CD4-positive, alpha-beta T cell (primary cell): ENCODE data around the gene KRT76. TPM values are rescaled to one million over a fixed set of nuclear protein-coding genes. Genes with fewer than 3 reads are reported as not detected.

Experiments
- ATAC-seq: fragments of 200-7000 bp; cut with Tn5 transposase; one replicate; pipeline ENCODE4 v1.10.0; 2022; ENCODE audit warnings: mild to moderate bottlenecking; ENCODE audit not compliant: poor library complexity
- CTCF ChIA-PET: fragments of 350-600 bp; sonication (Branson Sonifier 250); formaldehyde crosslinking; loops from one replicate; lab custom pipeline; 2021; ENCODE audit warnings: antibody characterized with exemption, inconsistent platforms; lab: Charles Lee
- POLR2A ChIA-PET: fragments of 350-600 bp; sonication (Branson Sonifier 250); formaldehyde crosslinking; loops from one replicate; lab custom pipeline; 2021; ENCODE audit warnings: antibody characterized with exemption, inconsistent platforms; lab: Charles Lee
- DNase-seq, 14 experiments: peaks; one replicate each; pipeline ENCODE4 v3.0.0-alpha.2; 2013 to 2020; ENCODE audit warnings: mixed read lengths in 2 of 14
- H3K27ac ChIP-seq, 2 donors: one replicate each; pipeline versions ENCODE4 v1.5.1 to v1.7.0; 2013; ENCODE audit warnings: low read length in 2 of 2, low read depth in 1 of 2, mild to moderate bottlenecking in 1 of 2
- H3K27me3 ChIP-seq, 2 experiments: 1 replicate in 1 of 2; 2 replicates in 1 of 2; pipeline versions ENCODE4 v1.6.1 to v1.7.0; 2013; ENCODE audit warnings: low read length in 2 of 2, control low read depth in 1 of 2, mild to moderate bottlenecking in 1 of 2, moderate library complexity in 1 of 2; ENCODE audit not compliant: insufficient read depth in 2 of 2, control insufficient read depth in 1 of 2
- H3K36me3 ChIP-seq: one replicate; pipeline ENCODE4 v1.6.1; 2013; ENCODE audit warnings: low read length, control low read depth; ENCODE audit not compliant: insufficient read depth
- H3K4me1 ChIP-seq: one replicate; pipeline ENCODE4 v1.6.1; 2013; ENCODE audit warnings: low read length, control low read depth; ENCODE audit not compliant: insufficient read depth
- H3K4me3 ChIP-seq: one replicate; pipeline ENCODE4 v1.5.1; 2013; ENCODE audit warnings: mild to moderate bottlenecking, low read length, moderate library complexity
- H3K9me3 ChIP-seq, 2 experiments: 1 replicate in 1 of 2; 2 replicates in 1 of 2; pipeline versions ENCODE4 v1.6.1 to v1.7.0; 2013; ENCODE audit warnings: low read length in 2 of 2, mild to moderate bottlenecking in 2 of 2, control low read depth in 1 of 2, moderate library complexity in 1 of 2; ENCODE audit not compliant: control insufficient read depth in 1 of 2, insufficient read depth in 1 of 2
- H3K27ac Mint-ChIP-seq: one replicate; pipeline ENCODE4 v1.8.0; 2020; ENCODE audit warnings: mixed read lengths
- H3K27me3 Mint-ChIP-seq: one replicate; pipeline ENCODE4 v1.8.0; 2021; ENCODE audit warnings: mixed read lengths
- H3K36me3 Mint-ChIP-seq: one replicate; pipeline ENCODE4 v1.8.0; 2021; ENCODE audit warnings: low read depth, mixed read lengths
- H3K4me1 Mint-ChIP-seq: one replicate; pipeline ENCODE4 v1.8.0; 2021; ENCODE audit warnings: low read depth, mixed read lengths
- H3K4me3 Mint-ChIP-seq: one replicate; pipeline ENCODE4 v1.8.0; 2020; ENCODE audit warnings: mild to moderate bottlenecking, mixed read lengths
- H3K9me3 Mint-ChIP-seq: one replicate; pipeline ENCODE4 v1.8.0; 2020; ENCODE audit warnings: mixed read lengths
- CTCF ChIP-seq: fragments of 200-600 bp; IDR thresholded peaks from one replicate; pipeline ENCODE4 v1.8.0; 2022; ENCODE audit warnings: antibody characterized with exemption, mild to moderate bottlenecking
- intact Hi-C, 2 experiments: fragments of 100-400 bp; cut with DNase I in 1 of 2; cut with micrococcal nuclease in 1 of 2; formaldehyde crosslinking; loops; one replicate each; pipeline versions ENCODE4 v1.15.1 to v1.9.0; 2023 to 2025; cut with DNase I, micrococcal nuclease
- total RNA-seq, 174 experiments: library from RNA in 2 of 174; stranded (reverse) in 2 of 174; gene quantifications; one replicate each; pipeline ENCODE4 v1.2.3 and lab custom pipeline; 2021 to 2026

KRT76 gene
- total RNA-seq, 2 experiments from 2014 or later: not detected

DNA sequence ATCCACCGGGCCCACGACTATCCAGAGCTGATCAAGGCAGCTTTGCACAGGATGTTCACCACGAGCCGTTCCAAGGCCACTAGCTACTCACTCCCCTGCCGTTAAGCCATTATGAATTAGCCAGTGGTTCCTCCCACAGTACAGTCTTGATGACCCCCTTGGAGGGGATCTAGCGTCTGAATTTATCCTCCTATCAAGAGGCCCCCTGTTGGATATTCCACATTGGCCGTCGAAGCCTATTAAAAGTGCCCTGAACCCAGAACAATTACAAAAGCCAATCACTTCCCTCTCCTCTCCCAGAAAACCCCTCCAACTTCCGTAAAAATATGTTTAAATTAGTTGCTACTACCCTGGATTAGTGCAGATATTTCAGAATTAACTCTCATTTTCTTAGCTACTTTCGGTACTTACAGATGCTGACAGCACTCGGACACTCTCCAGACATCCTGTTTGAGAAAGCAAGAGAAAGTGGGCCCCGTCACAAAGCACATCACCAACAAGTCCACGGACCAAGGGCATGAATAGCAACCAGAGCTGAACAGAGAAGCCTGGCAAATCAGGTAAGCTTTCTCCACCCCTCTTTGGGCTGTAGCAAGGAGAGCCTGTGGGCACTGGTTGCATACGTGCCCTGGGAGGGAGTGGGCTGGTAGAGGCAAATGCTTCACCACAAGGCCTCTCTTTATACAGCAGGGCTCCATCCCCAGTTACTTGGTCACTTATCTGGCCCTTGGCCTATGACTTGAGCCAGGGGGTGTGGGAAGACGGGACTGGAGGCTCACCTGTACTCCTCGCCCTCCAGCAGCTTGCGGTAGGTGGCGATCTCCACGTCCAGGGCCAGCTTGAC, 13.5 kb upstream of the KRT76 start:
- Mint-ChIP-seq H3K27ac (no peak overlapping the region), H3K4me3 (no peak overlapping the region), H3K27me3 (peaks cover 46% of the 10 kb centered on the region), H3K36me3 (no peaks in the 10 kb centered on the region), H3K9me3 (no peaks in the 10 kb centered on the region), H3K4me1 (peaks cover 17% of the 10 kb centered on the region)
- no peaks in the 10 kb centered on the region for H3K9me3 ChIP-seq
- H3K27me3 ChIP-seq: peaks cover 5 to 21% of the 10 kb centered on the region in 2 experiments
- H3K27ac ChIP-seq: no peak overlapping the region
- ChIA-PET POLR2A (no interaction called here), CTCF (no interaction called here)
- no peak overlapping the region for H3K4me3 ChIP-seq
- H3K4me1 ChIP-seq: peaks cover 7% of the 10 kb centered on the region
- DNase-seq (no peak), ATAC-seq (no peak)
- intact Hi-C loops: no loop called here
- no peaks in the 10 kb centered on the region for H3K36me3 ChIP-seq
- no peak for TF ChIP-seq CTCF

GRCh38 chr12:52789637-52790426, 12.7 kb upstream of the KRT76 start:
- peaks cover 7% of the 10 kb centered on the region for H3K4me1 ChIP-seq
- Mint-ChIP-seq H3K4me3 (no peak overlapping the region), H3K9me3 (no peaks in the 10 kb centered on the region), H3K27me3 (peaks cover 46% of the 10 kb centered on the region), H3K4me1 (peaks cover 17% of the 10 kb centered on the region), H3K36me3 (no peaks in the 10 kb centered on the region), H3K27ac (no peak overlapping the region)
- TF ChIP-seq CTCF: no peak
- ATAC-seq (no peak), DNase-seq (peak in 1 of 14 experiments; percentile 4)
- H3K4me3 ChIP-seq: no peak overlapping the region
- H3K36me3 ChIP-seq: no peaks in the 10 kb centered on the region
- CTCF ChIA-PET: no interaction called here
- intact Hi-C loops: no loop called here
- no peaks in the 10 kb centered on the region for H3K9me3 ChIP-seq
- peaks cover 5 to 21% of the 10 kb centered on the region in 2 experiments for H3K27me3 ChIP-seq
- H3K27ac ChIP-seq: no peak overlapping the region
- POLR2A ChIA-PET: interaction anchor here (1.1 kb wide), 1 partner anchor 23 kb away, joined by 3 read pairs; no protein-coding TSS in a partner anchor

DNA sequence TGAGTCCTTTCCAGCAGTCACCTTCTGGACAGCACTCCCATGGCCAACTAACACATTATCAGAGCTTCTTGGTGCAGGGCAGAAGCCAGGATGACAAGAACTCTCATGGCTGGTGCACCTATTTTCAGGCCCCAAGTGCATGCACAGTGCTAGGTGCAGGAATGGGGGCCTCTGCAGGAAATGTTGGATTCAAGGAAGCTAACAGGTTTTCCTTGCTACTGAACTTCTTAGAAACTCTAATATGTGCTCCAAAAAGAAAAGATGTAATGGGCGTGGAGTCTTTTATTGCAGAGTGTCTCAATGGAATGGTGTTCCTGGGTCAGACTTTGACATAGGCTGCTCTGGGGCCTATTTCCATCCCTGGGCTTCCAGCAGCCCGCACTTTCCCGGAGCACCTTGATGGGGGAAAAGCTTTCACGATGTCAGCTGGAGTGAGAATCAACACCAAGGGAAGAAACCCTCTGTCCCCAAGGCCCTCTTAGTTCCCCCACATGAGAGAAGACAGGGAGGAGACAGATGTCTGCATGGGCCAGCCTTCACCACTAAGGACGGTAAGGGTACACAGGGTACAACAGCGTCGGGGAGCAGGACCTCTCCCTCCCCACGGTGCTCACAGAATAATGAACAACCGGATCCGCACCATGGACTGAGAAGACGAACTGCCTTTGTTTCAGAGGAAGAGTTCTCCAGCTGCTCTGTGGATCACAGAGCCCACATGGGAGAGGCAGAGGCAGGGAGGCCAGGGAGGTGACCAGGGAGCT, 11.9 kb upstream of the KRT76 start:
- Histone ChIP-seq H3K4me3 (no peak overlapping the region), H3K9me3 (no peaks in the 10 kb centered on the region), H3K4me1 (peaks cover 7% of the 10 kb centered on the region), H3K27me3 (peaks cover 5 to 22% of the 10 kb centered on the region in 2 experiments), H3K27ac (no peak overlapping the region), H3K36me3 (no peaks in the 10 kb centered on the region)
- TF ChIP-seq CTCF: no peak
- ATAC-seq (no peak), DNase-seq (no peak)
- CTCF ChIA-PET: no interaction called here
- peaks cover 46% of the 10 kb centered on the region for H3K27me3 Mint-ChIP-seq
- POLR2A ChIA-PET: interaction anchor here (1.1 kb wide), 1 partner anchor 23 kb away, joined by 3 read pairs; no protein-coding TSS in a partner anchor
- no peak overlapping the region for H3K27ac Mint-ChIP-seq
- no peaks in the 10 kb centered on the region for H3K36me3 Mint-ChIP-seq
- peaks cover 13% of the 10 kb centered on the region for H3K4me1 Mint-ChIP-seq
- no peak overlapping the region for H3K4me3 Mint-ChIP-seq
- intact Hi-C loops: no loop called here
- H3K9me3 Mint-ChIP-seq: no peaks in the 10 kb centered on the region
